GM18526 (cell line): ENCODE results near the gene ANXA5.

Experiments
- POLR2A ChIP-seq: IDR thresholded peaks from 3 replicates; pipeline ENCODE4 v1.6.1; 2011; ENCODE audit not compliant: insufficient read length; ENCODE audit errors: extremely low read depth

The ANXA5 gene

DNA sequence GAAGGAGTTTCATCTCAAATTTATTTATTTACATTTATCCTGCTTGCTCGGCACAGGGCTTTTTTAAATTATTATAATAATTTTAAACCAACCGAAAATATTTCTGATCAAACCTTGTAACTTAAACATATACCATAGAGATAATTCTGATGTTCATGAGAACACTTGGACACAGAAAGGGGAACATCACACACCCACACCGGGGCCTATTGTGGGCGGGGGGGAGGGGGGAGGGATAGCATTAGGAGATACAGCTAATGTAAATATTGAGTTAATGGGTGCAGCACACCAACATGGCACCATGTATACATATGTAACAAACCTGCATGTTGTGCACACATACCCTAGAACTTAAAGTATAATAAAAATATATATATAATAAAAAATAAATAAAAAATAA lies 2.9 kb downstream of the ANXA5 start:
- no peak for TF ChIP-seq POLR2A

GRCh38 chr4:121693450-121693849 lies 3.3 kb downstream of the ANXA5 start:
- no peak for TF ChIP-seq POLR2A

DNA sequence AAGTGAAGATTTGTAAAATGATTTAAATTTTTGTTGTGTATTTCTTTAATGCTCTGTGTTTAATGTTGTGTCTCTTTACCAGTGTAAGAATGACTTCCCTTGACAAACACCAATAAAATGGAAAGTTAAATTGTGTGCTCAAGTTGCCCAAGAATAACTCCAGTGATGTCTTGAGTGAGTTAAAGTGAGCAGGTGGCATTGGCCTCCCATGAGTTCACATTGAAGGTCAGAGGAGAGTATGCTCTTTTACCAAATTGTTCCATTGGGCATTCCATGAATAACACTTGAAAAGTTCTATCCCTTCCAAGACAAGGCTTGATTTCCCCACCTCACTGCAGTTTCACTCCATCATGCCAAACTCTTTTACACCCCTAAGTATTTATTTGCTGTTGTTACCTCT lies 4.5 kb downstream of the ANXA5 start:
- TF ChIP-seq POLR2A: no peak

GRCh38 chr4:121690001-121690400 lies 6.8 kb downstream of the ANXA5 start:
- no peak for TF ChIP-seq POLR2A

DNA sequence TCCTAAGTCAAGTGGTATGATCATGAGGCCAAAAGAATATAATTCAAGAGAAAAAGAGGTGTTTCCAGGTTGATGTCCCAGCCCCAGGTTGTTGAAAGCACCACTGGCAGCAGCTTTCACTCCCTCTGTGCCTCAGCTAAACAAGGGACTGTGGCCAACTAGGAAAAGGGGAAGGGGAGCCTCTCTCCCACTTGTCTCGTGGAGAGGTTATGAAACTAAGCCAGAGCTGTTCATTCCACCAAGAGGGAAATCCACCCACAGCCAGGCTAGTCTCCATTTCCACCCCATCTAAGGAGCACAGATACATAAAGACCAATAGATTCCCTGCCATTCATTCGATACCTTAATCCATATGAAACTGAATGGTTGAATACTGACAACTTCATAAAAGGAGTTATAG lies 8.1 kb downstream of the ANXA5 start:
- no peak for TF ChIP-seq POLR2A

DNA sequence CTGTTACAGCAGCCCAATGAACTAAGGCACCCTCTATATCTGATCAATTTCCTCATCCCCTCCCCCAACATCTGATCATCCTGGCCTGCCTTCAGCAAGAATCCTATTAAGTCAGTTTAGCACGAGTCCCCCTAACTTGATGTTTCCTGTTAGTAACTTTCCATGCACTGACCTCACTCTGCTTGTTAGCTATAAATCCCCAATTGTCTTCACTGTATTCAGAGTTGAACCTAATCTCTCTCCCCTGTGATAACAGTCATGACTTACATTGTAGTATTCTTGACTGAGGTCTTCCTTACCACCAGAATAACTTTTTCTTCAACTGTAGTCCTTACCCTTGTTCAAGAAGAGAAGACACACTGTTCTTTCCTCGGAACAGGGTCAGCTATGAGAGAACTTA lies 8.5 kb downstream of the ANXA5 start:
- TF ChIP-seq POLR2A: no peak

- TF ChIP-seq POLR2A: no peak
Measured at GRCh38 chr4:121686255-121686654, 10.5 kb downstream of the ANXA5 start.

DNA sequence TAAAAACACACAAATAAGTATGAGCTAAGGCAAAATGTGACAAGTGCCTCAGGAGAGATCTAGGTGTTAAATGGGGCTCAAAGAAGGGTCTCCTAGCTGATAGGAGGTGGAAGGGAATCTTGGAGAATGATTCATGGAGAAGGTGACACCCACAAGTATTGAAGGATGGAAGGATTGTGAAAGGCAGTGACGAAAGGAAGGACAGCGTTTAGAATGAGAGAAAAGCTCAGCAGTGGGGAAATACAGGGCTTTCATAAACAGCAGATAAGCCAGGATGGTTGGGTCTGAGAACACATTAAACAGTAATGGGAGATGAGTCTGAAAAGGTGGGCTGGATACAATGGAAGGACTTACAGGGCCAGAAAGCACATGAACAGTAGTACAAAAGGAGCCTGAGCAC lies 11.5 kb downstream of the ANXA5 start:
- TF ChIP-seq POLR2A: no peak

DNA sequence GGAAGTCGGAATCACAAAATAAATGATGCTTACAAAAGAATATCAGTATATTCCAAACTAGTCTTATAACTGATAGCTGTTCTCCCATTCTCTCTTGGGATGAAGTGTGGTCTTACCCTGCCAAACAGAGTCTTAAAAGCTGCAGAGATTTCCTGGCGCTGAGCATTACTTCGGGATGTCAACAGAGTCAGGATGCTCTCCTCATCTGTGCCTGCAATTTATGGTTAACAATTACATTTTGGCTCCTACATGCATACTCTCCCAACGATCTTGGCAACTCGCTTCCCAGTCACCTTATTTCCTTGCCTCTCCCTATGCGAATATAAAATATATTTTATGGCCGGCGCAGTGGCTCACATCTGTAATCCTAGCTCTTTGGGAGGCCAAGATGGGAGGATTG lies 12.2 kb downstream of the ANXA5 start:
- TF ChIP-seq POLR2A: no peak

DNA sequence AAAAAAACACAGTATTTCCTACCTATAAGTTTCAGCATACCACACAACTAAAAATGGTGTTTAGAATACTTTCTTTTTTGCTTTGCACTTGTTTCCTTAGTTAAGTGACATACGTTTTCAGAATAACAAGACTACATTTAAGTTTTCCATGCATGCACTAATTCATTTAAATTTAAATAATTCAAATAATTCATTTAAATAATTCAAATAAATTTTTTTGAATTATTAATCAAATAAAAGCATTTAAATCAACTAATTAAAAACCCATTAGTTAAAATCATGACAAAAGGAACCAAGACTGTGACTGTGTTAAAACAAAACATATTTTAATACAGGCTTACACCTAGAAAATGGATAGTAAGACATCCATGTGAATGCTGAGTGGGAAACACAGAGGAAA lies 12.8 kb downstream of the ANXA5 start:
- TF ChIP-seq POLR2A: no peak

DNA sequence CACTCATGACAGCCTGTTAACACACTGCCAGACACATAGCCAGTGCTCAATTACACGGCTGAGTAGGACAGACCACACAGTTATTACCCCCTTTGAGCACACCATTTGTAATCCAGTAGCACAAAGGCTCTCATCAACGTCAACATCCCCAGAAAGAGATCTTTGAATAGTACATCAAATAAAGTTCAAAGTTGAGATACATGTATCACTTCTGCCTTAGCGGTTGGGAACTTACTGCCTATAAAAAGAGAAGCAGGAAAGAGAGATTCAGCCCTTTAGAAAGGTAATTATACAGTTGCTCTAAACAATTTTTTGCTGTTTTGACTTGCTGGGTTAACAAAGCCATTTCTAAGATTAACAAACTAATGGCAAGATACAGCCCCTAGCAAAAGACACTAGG lies 16.2 kb downstream of the ANXA5 start:
- TF ChIP-seq POLR2A: no peak

GRCh38 chr4:121679951-121680350 lies 16.8 kb downstream of the ANXA5 start:
- TF ChIP-seq POLR2A: no peak

DNA sequence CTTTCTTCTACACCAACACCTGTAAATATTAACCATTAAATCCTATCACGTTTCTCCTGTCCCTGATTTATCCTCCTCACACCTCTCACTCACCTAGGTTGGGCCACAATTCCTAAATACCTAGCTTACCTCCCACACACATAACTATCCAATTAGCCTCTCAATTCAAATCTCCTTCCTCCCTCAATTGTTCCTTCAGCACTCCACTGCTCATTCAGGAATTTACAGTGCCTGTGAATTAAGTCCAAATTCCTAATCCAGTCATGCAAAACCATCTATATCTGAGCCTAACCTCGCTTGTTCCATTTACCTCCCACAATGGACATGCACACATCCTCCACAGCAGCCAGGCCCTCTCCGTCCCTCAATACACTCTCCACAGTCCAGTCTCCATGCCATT lies 17.5 kb downstream of the ANXA5 start:
- TF ChIP-seq POLR2A: no peak

DNA sequence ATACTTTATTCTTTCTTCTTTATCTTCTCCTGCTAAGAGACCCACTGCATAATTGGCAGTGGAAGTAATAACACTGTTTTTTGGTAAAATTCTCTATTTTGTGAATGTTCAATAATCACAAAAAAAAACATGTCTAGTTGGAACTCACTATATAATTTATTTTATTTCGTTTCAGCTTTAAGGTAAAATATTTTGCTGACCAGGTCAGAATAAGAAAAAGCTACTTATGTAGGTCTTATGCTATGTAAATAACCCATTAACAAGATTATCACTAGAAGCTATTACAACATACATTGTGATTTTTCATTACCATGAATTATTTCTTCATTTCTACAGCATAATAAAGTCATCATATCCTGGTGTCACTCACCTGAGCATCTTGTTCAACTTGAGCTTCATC lies 19.3 kb downstream of the ANXA5 start:
- no peak for TF ChIP-seq POLR2A

- TF ChIP-seq POLR2A: no peak
Measured at GRCh38 chr4:121676345-121677075, 20.3 kb downstream of the ANXA5 start.

- no peak for TF ChIP-seq POLR2A
Measured at GRCh38 chr4:121675715-121676114, 21.1 kb downstream of the ANXA5 start.

DNA sequence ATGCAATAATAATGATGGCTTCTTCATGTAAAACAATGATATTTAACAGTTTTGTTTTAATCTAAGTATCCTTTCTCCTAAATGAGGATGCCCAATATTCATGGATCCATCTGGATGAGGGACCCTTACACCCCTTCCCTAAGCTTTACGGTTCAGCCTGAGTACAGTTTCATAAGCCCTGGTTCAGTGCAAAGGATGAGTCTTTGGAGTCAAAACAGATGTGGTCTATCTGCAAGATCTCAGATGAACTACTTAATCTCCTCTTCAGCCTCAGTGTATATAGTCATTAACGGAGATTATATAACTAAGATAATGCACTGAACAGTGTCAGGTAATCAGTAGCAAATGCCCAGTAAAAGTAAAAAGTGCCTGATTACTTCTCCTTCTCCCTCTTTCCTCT lies 22.1 kb downstream of the ANXA5 start:
- no peak for TF ChIP-seq POLR2A
